ENCODE data around the gene USE1.

USE1 gene

DNA sequence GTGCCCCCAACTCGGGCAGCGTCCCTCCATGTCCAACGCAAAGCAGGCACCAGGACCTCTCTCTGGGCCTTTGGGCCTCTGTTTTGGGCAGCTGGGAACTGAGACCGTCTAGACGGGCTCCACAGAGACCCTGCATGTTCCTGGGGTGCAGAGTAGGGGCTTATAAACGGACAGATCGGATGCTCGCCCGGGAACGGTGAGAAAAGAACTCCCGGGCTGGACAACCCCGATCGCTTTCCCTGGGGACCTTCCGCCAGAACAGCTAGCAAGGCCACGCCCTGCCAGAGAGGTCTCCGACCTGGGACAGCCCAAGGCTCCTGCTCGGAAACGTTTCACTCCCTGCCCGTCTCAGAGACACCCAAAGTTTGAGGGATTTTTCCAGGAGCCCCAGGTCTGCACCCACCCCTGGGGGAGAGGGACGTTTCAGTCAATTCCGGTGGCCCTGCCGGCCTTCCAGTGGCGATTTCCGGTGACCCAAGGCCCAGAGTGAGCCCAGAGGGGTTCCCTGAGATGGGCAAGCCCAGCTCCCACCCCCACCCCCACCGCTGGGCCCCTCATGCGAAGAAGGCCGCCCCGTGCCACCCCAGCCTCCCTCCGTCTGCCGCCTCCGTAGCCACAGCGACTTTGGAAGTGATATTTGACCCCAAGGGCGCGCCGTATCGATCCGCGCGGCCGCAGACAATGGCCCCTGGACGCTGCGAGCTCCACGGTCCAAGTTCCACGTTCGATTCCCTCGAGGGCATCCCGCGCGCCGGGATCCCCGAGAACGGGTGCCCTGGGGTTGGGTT is 28.9 kb downstream of the USE1 start:
- no peak for DNase-seq (ENCODE audit: low read depth in 1 of 2, low spot score in 1 of 2)
- in situ Hi-C loops (cut with HindIII; ENCODE audit: low pct_unique_long_range_greater_than_20kb, low sequenced_read_pairs): no loop called here
- no peak for TF ChIP-seq JUND (IDR thresholded peaks at IDR 0.05; ENCODE audit: low read depth)

DNA sequence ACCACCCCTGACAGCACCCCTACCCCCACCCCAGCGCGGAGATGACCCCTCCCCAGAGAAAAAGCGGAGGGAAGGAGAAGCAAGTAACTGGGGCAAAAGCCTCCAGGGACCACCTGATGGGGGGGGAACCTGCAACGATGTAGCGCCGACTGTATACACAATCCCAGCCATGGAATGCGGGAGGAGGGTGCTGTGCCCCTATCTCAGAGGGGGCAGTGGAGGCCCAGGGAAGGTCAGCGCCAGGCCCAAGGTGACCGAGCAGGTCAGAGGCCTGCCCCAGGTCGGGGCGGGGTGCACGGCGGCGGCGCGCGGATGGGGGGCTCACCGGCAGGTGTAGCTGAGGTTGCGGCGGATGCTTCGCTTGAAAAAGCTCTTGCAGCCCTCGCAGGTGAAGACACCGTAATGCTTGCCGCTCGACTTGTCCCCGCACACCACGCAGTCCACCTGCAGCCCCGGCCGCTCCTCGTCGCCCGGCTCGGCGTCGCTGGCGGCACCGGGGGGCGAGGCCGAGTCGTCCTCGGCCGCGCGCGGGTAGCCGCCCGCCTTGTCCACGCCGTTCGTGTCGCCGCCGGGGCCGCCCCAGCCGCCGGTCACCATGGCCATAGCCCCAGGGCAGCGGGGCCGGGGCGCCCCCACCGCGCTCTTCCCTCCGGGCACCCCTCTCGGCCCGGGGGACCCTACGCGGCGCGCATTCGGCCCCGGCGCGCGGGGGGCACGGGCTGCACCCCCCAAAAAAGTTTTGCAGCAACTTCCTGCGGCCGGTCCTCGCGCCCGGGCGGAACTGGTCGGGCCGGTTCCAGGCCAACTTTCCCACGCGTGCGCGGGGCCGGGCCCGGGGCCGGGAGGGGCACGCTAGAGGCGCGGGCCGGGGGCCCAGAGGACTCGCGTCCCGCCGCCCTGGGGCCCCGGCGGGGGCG is 29.7 kb downstream of the USE1 start:
- DNase-seq (ENCODE audit: low read depth in 1 of 2, low spot score in 1 of 2): peak; percentile 56 to 71
- TF ChIP-seq JUND (IDR thresholded peaks at IDR 0.05; ENCODE audit: low read depth): no peak
- in situ Hi-C loops (cut with HindIII; ENCODE audit: low pct_unique_long_range_greater_than_20kb, low sequenced_read_pairs): no loop called here

GRCh38 chr19:17245535-17245984 is 30.4 kb downstream of the USE1 start, which contains the start of gene NR2F6:
TSS of gene NR2F6 (minus strand) at chr19:17245919. CDS start at chr19:17245220, 699 bp downstream.
- in situ Hi-C loops (cut with HindIII; ENCODE audit: low pct_unique_long_range_greater_than_20kb, low sequenced_read_pairs): no loop called here
- no peak for DNase-seq (ENCODE audit: low read depth in 1 of 2, low spot score in 1 of 2)
- TF ChIP-seq JUND (IDR thresholded peaks at IDR 0.05; ENCODE audit: low read depth): no peak

DNA sequence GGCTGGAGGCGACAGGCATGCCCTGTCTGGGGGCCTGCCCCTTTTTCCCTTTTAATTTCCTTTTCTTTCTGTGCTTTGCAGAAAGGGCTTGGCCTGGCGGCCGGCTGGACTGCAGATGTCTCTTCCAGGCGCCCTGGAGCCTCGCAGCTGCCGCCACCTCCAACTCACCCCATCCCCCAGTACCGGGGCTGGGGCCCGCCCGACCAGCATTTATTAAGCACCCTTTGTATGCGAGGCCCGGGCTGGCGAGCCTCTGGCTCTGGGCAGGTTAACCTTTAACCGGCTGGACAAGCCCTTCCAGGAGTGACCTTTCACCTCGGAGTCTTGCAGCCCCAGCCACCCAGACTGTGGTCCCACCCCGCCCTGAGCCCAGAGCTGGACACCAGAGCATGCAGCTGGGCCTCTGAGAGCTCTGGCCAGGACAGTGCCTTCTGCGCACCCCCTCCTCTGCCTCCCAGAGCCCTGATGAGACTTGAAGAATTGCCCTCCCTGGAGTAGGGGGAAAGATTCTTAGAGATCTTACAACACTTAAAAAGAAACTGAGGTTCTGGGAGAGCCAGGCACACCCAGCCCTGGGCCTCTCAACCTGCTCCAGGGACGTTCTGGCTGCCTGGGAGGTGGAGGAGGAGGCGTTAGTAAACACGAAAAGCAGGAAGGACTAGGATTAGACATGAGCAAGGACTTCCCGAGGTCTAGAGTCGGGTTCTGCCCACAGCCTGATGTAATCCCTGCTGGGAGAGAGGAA is 31.7 kb downstream of the USE1 start:
- TF ChIP-seq JUND (IDR thresholded peaks at IDR 0.05; ENCODE audit: low read depth): no peak
- DNase-seq (ENCODE audit: low read depth in 1 of 2, low spot score in 1 of 2): peak in 1 of 2 experiments; percentile 79
- in situ Hi-C loops (cut with HindIII; ENCODE audit: low pct_unique_long_range_greater_than_20kb, low sequenced_read_pairs): no loop called here

DNA sequence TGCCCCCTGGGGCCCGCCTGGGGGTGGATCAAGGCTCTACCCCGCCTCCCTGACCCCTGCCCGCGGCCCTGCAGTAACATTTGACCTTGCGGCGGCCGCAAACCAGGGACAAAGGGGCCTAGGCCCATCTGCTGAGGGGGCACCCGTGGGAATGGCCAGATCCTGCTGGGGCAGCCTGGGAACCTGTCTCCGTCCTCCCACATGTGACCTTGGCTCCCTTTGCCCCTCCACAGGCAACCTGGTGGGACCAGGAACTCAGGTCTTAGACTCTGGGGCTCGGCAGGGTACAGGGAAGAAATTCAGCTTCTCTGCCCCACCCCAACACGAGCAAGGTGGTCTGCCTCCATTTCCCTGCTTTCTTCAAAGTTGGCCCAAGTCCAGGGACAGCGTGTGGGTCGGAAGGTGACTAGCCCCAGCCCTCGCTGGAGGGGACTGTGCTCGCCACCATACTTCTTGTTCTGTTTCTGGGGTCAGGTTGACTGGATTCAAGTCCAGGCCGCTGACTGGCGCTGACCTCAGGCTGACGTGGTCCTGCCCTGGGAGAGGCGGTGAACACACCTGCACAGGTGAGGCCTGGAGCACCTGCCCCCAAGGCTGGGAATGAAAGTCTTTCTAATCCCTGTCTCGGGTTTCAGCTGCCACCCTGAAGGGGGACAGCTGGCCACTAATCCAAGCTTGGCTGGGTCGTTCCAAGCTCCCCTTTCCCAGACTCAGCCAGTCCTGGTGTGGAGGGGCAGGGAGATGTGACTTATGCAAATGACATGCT is 33.0 kb downstream of the USE1 start:
- peak in 1 of 2 experiments; percentile 87 for DNase-seq (ENCODE audit: low read depth in 1 of 2, low spot score in 1 of 2)
- TF ChIP-seq JUND (IDR thresholded peaks at IDR 0.05; ENCODE audit: low read depth): no peak
- in situ Hi-C loops (cut with HindIII; ENCODE audit: low pct_unique_long_range_greater_than_20kb, low sequenced_read_pairs): no loop called here

- in situ Hi-C loops (cut with HindIII; ENCODE audit: low pct_unique_long_range_greater_than_20kb, low sequenced_read_pairs): no loop called here
- TF ChIP-seq JUND (IDR thresholded peaks at IDR 0.05; ENCODE audit: low read depth): no peak
- DNase-seq (ENCODE audit: low read depth in 1 of 2, low spot score in 1 of 2): no peak
Measured at GRCh38 chr19:17249887-17250548, 34.9 kb downstream of the USE1 start.

GRCh38 chr19:17254636-17255035 is 39.5 kb downstream of the USE1 start:
- in situ Hi-C loops (cut with HindIII; ENCODE audit: low pct_unique_long_range_greater_than_20kb, low sequenced_read_pairs): no loop called here
- DNase-seq (ENCODE audit: low read depth in 1 of 2, low spot score in 1 of 2): no peak
- no peak for TF ChIP-seq JUND (IDR thresholded peaks at IDR 0.05; ENCODE audit: low read depth)

- TF ChIP-seq JUND (IDR thresholded peaks at IDR 0.05; ENCODE audit: low read depth): no peak
- DNase-seq (ENCODE audit: low read depth in 1 of 2, low spot score in 1 of 2): no peak
- in situ Hi-C loops (cut with HindIII; ENCODE audit: low pct_unique_long_range_greater_than_20kb, low sequenced_read_pairs): no loop called here
Measured at GRCh38 chr19:17255150-17255621, 40.0 kb downstream of the USE1 start.

DNA sequence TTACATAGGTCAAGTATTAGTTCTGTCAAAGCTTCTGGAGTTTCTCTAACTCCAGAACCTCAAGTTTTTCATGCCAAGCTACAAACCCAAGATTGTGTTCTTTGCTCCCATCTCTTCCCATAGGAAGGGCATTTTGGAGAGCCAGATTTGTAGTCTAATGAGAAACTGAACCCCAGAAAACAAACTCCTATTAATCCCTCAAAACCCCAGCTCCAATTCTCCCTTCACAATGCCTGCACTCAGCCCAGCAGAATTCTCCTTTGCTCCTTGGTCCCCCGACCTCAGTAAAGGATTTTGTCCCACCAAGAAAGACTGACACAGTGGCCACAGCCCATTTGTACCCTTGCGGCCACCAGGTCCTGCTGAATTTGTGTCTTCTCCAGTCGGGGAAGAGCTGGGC is 41.0 kb downstream of the USE1 start:
- DNase-seq (ENCODE audit: low read depth in 1 of 2, low spot score in 1 of 2): no peak
- TF ChIP-seq JUND (IDR thresholded peaks at IDR 0.05; ENCODE audit: low read depth): no peak
- in situ Hi-C loops (cut with HindIII; ENCODE audit: low pct_unique_long_range_greater_than_20kb, low sequenced_read_pairs): no loop called here

- in situ Hi-C loops (cut with HindIII; ENCODE audit: low pct_unique_long_range_greater_than_20kb, low sequenced_read_pairs): no loop called here
- peak in 1 of 2 experiments; percentile 53 for DNase-seq (ENCODE audit: low read depth in 1 of 2, low spot score in 1 of 2)
Measured at GRCh38 chr19:17259118-17259780, 44.1 kb downstream of the USE1 start.

GRCh38 chr19:17259934-17260333 is 44.8 kb downstream of the USE1 start:
- DNase-seq (ENCODE audit: low read depth in 1 of 2, low spot score in 1 of 2): no peak
- no peak for TF ChIP-seq JUND (IDR thresholded peaks at IDR 0.05; ENCODE audit: low read depth)
- in situ Hi-C loops (cut with HindIII; ENCODE audit: low pct_unique_long_range_greater_than_20kb, low sequenced_read_pairs): no loop called here

More at GRCh38 chr19:17259118-17259780, 44.1 kb downstream of the USE1 start:
- no peak for TF ChIP-seq JUND (IDR thresholded peaks at IDR 0.05; ENCODE audit: low read depth)

All from T47D (cell line).